Activated CD4-positive, alpha-beta T cell treated with anti-CD3 and anti-CD28 coated beads, Interleukin-2, amount 10 ng/mL, durations not matched to agents 7 days and 5 days (primary cell): ENCODE data around the gene TIAL1. TPM values are rescaled to one million over a fixed set of nuclear protein-coding genes. Genes with fewer than 3 reads are reported as not detected.
"Not testable (repeated sequence)": the region's sequence is repeated elsewhere in the genome, so short reads cannot be mapped to it uniquely, and the experiment has no call there.

ENCODE experiments used
- CTCF ChIA-PET: fragments of 350-600 bp; sonication (Branson Sonifier 250); formaldehyde crosslinking; loops from one replicate; lab custom pipeline; 2021; ENCODE audit warnings: antibody characterized with exemption; lab: Charles Lee
- POLR2A ChIA-PET: fragments of 350-600 bp; sonication (Branson Sonifier 250); formaldehyde crosslinking; loops from one replicate; lab custom pipeline; 2021; ENCODE audit warnings: antibody characterized with exemption; lab: Charles Lee
- DNase-seq: peaks from one replicate; pipeline ENCODE4 v3.0.0-alpha.2; 2020
- H3K27ac Mint-ChIP-seq: one replicate; pipeline ENCODE4 v1.8.0; 2021; ENCODE audit warnings: mild to moderate bottlenecking, moderate library complexity, mixed read lengths
- H3K27me3 Mint-ChIP-seq: one replicate; pipeline ENCODE4 v1.8.0; 2021; ENCODE audit warnings: mixed read lengths
- H3K36me3 Mint-ChIP-seq: one replicate; pipeline ENCODE4 v1.8.0; 2021; ENCODE audit warnings: low read depth, mixed read lengths
- H3K4me1 Mint-ChIP-seq: one replicate; pipeline ENCODE4 v1.8.0; 2021; ENCODE audit warnings: mixed read lengths
- H3K4me3 Mint-ChIP-seq: one replicate; pipeline ENCODE4 v1.8.0; 2021; ENCODE audit warnings: mild to moderate bottlenecking, moderate library complexity, mixed read lengths
- H3K9me3 Mint-ChIP-seq: one replicate; pipeline ENCODE4 v1.8.0; 2021; ENCODE audit warnings: mixed read lengths
- total RNA-seq, 2 experiments: library from RNA; stranded (reverse); gene quantifications; one replicate each; pipeline ENCODE4 v1.2.3, GENCODE V29; 2021

TIAL1 gene
- total RNA-seq, 2 experiments from 2014 or later = 166 to 174 TPM

DNA sequence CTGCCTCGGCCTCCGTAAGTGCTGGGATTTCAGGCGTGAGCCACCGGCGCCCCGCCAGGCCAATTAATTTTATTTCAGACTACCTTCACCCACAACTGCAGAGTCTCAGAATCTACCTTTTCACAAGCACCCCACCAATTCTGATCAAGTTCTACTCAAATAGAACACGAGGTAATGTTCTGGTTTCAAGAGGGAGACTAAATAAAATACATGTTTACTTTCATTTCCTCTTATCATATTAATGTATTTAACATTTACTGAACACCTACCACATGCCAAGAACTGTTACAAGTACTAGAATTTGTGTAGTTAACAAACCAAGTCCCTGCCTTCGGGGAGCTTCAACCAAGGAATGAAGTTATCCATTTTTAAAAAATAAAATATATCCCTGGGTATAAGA is 28.8 kb downstream of the TIAL1 start:
- no peaks in the 10 kb centered on the region for H3K9me3 Mint-ChIP-seq
- CTCF ChIA-PET = interaction anchor here (0.6 to 1.3 kb wide), 3 partner anchors 11 to 52 kb away, joined by 3 to 4 read pairs (median 4); no protein-coding TSS in a partner anchor
- POLR2A ChIA-PET = no interaction called here
- no peak overlapping the region for H3K27ac Mint-ChIP-seq
- no peak overlapping the region for H3K4me3 Mint-ChIP-seq
- no peaks in the 10 kb centered on the region for H3K4me1 Mint-ChIP-seq
- H3K36me3 Mint-ChIP-seq = peaks cover 3% of the 10 kb centered on the region
- no peaks in the 10 kb centered on the region for H3K27me3 Mint-ChIP-seq
- DNase-seq = no peak

DNA sequence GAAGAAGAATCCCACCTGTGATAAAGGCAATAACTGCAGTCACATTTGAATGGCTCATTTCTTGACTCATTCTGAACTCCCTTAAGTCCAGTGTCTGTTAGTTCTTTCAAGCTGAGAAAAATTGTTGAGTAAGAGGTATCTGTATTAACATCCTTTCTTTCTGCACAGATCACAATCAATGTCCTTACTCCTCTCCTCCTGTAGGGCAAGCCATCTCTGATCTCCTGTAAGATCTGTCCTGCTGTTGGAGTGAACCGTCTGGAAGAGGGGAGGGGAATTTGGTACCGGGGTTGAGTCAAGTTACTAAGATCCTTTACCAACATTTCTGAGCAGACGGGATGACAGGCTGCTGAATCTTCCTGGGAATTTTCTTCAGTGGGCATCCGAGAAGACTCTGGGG is 34.7 kb downstream of the TIAL1 start:
- no peaks in the 10 kb centered on the region for H3K27me3 Mint-ChIP-seq
- H3K4me3 Mint-ChIP-seq = no peak overlapping the region
- DNase-seq = no peak
- no peaks in the 10 kb centered on the region for H3K36me3 Mint-ChIP-seq
- no peak overlapping the region for H3K27ac Mint-ChIP-seq
- H3K4me1 Mint-ChIP-seq = no peaks in the 10 kb centered on the region
- no peaks in the 10 kb centered on the region for H3K9me3 Mint-ChIP-seq
- ChIA-PET POLR2A (no interaction called here), CTCF (interaction anchor here (0.5 kb wide), 1 partner anchor 730 kb away, joined by 3 read pairs; no protein-coding TSS in a partner anchor)

DNA sequence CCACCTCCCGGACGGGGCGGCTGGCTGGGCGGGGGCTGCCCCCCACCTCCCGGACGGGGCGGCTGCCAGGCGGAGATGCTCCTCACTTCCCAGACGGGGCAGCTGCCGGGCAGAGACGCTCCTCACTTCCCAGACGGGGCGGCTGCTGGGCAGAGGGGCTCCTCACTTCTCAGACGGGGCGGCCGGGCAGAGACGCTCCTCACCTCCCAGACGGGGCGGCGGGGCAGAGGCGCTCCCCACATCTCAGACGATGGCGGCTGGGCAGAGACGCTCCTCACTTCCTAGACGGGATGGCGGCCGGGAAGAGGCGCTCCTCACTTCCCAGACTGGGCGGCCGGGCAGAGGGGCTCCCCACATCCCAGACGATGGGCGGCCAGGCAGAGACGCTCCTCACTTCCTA is 37.3 kb downstream of the TIAL1 start:
- not testable (repeated sequence) for H3K27me3 Mint-ChIP-seq, H3K27ac Mint-ChIP-seq

DNA sequence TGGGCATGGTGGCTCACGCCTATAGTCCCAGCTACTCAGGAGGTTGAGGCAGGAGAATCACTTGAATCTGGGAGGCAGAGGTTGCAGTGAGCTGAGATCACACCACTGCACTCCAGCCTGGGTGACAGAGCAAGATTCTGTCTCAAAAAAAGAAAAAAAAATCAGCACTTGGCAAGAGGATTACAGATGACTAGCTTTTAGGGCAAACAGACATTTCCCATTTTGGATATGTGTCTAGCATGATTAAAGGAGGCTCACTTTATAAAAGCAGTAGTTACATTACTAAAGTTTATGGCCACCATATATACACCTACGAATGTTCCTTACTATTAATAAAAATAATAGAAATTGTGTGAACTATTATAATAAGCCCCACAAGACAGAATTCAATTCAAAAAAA is 40.7 kb downstream of the TIAL1 start:
- H3K9me3 Mint-ChIP-seq, H3K4me3 Mint-ChIP-seq, H3K4me1 Mint-ChIP-seq, H3K27me3 Mint-ChIP-seq, H3K36me3 Mint-ChIP-seq, POLR2A ChIA-PET, H3K27ac Mint-ChIP-seq, DNase-seq: not testable (repeated sequence)
- CTCF ChIA-PET = interaction anchor here (1.3 kb wide), 1 partner anchor 13 kb away, joined by 5 read pairs; the partner anchor contains the start of gene RGS10

More for the DNA sequence above, 37.3 kb downstream of the TIAL1 start:
- DNase-seq, H3K4me1 Mint-ChIP-seq, H3K4me3 Mint-ChIP-seq, H3K36me3 Mint-ChIP-seq, POLR2A ChIA-PET, H3K9me3 Mint-ChIP-seq: not testable (repeated sequence)
- CTCF ChIA-PET = interaction anchor here (0.6 kb wide), 1 partner anchor 173 kb away, joined by 4 read pairs; no protein-coding TSS in a partner anchor

DNA sequence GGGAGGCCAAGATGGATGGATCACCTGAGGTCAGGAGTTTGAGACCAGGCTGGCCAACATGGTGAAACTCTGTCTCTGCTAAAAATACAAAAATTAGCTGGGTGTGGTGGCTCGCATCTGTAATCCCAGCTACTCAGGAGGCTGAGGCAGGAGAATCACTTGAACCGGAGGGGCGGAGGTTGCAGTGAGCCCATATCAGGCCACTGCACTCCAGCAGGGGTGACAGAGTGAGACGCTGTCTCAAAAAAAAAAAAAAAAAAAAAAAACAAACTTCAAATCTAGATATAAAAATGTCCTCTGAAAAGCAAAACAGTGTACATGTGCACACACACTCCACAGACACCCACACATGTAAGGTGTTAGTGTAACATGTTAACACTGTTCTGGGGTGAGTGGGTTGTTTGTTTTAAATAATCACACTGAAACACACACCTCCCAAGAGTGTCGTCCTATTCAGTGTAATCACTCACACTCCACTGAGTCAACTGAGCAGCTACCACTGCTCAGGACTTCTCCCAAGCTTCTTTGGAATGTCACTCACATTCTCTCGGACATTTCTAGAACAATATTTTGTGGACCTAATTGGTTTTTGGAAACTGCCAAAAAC is 41.5 kb downstream of the TIAL1 start:
- H3K27ac Mint-ChIP-seq = no peak overlapping the region
- POLR2A ChIA-PET = no interaction called here
- H3K4me1 Mint-ChIP-seq = no peaks in the 10 kb centered on the region
- no peaks in the 10 kb centered on the region for H3K9me3 Mint-ChIP-seq
- CTCF ChIA-PET = interaction anchor here (0.6 kb wide), 1 partner anchor 273 kb away, joined by 3 read pairs; no protein-coding TSS in a partner anchor
- H3K36me3 Mint-ChIP-seq = no peaks in the 10 kb centered on the region
- peaks cover 7% of the 10 kb centered on the region for H3K27me3 Mint-ChIP-seq
- H3K4me3 Mint-ChIP-seq = no peak overlapping the region
- DNase-seq = no peak

DNA sequence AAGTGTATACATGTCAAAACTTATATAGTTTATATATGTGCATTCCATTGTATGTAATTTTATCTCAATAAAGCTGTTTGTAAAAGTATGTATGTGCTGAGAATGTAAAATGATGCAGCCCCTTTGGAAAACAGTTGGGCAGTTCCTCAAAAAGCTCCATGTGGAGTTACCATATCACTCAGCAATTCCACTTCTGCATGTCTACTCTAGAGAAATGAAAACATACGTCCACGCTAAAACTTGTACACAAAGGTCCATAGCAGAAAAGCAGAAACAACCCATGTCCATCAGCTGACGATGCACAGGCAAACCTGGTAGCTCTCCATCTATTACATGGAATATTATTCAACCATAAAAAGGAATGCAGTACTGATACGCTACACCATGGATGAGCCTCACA is 45.9 kb downstream of the TIAL1 start:
- POLR2A ChIA-PET = no interaction called here

DNA sequence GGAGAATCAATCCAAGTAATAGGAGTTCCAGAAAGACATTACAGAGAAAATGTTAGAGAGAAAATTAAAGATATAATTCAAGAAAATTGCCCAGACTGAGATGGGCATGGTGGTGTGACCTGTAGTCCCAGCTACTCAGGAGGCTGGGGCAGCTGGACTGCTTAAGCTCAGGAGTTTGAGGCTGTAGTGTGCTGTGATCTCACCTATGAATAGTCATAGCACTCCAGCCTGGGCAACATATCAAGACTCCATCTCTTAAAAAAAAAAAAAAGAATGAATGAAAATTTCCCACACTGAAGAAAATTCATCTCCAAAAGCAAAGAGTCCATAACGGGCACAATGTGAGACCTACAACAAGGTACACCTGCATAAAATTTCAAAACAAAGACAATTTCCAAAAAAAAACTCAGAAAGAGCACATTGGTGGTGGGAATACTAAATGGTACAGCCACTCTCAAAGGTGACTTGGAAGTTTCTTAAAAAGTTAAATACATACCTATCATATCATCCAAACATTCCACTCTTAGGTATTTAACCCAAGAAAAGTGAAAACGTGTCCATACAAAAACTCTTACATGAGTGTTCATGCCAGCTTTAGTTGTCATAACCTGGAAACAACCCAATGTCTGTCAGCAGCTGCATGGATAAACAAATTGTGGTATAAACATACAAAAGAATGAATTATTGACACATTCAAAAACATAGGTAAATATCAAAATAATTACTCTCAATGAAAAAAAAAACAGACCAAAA is 47.3 kb downstream of the TIAL1 start:
- no peak overlapping the region for H3K27ac Mint-ChIP-seq
- no peak overlapping the region for H3K4me3 Mint-ChIP-seq
- no peak for DNase-seq
- no peaks in the 10 kb centered on the region for H3K9me3 Mint-ChIP-seq
- POLR2A ChIA-PET = no interaction called here
- H3K27me3 Mint-ChIP-seq = peaks cover 28% of the 10 kb centered on the region
- no peaks in the 10 kb centered on the region for H3K36me3 Mint-ChIP-seq
- CTCF ChIA-PET = interaction anchor here (0.6 to 1.4 kb wide), 4 partner anchors 9 to 79 kb away, joined by 3 to 4 read pairs (median 3); no protein-coding TSS in a partner anchor
- H3K4me1 Mint-ChIP-seq = peaks cover under 1% of the 10 kb centered on the region

More for the DNA sequence above, 45.9 kb downstream of the TIAL1 start:
- DNase-seq = no peak
- H3K27ac Mint-ChIP-seq = no peak overlapping the region
- H3K36me3 Mint-ChIP-seq = no peaks in the 10 kb centered on the region
- CTCF ChIA-PET = interaction anchor here (0.7 to 0.9 kb wide), 2 partner anchors 27 to 61 kb away, joined by 3 read pairs; no protein-coding TSS in a partner anchor
- H3K9me3 Mint-ChIP-seq = no peaks in the 10 kb centered on the region
- no peak overlapping the region for H3K4me3 Mint-ChIP-seq
- no peaks in the 10 kb centered on the region for H3K4me1 Mint-ChIP-seq
- peaks cover 25% of the 10 kb centered on the region for H3K27me3 Mint-ChIP-seq

DNA sequence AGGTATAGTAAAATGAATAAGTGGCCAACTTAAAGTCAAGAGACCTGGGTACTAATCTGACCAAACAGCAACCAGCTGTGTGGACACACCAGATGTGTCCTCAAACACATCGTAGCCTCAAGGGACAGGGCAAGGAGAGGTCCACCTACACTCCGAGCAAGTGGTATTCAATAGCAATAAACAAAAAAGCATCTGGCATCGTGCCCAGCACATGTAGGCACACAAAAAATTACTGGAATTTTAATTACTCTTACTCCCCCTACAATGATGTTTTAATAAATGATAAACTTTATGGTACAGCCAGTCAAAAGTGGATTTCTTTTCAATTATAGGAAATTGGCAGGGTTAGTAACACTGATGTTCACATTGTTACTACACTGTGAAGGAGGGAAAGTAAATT is 50.8 kb downstream of the TIAL1 start:
- CTCF ChIA-PET = interaction anchor here (0.7 to 1.1 kb wide), 2 partner anchors 20 to 47 kb away, joined by 3 read pairs; no protein-coding TSS in a partner anchor
- no peaks in the 10 kb centered on the region for H3K36me3 Mint-ChIP-seq
- no peak for DNase-seq
- H3K9me3 Mint-ChIP-seq = no peaks in the 10 kb centered on the region
- POLR2A ChIA-PET = no interaction called here
- no peak overlapping the region for H3K4me3 Mint-ChIP-seq
- no peak overlapping the region for H3K27ac Mint-ChIP-seq
- peaks cover 24% of the 10 kb centered on the region for H3K27me3 Mint-ChIP-seq
- H3K4me1 Mint-ChIP-seq = peaks cover 11% of the 10 kb centered on the region

DNA sequence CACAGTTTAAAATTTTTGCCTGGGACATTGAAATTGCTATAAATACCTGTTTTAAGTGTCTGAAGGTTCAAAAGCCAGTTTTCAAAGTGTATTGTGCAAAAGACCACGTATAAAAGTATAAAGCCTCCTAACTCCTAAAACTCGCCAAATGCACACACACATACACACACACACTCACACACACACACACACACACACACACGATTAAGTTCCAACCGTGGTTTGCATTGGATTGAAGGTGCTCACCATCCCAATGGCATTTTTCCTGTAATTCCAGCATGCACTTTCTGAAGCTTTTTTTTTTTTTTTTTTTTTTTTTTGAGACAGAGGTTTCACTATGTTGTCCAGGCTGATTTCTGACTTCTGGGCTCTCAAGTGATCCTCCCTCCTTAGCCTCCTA is 51.5 kb downstream of the TIAL1 start:
- peaks cover 22% of the 10 kb centered on the region for H3K27me3 Mint-ChIP-seq
- no peak overlapping the region for H3K27ac Mint-ChIP-seq
- H3K36me3 Mint-ChIP-seq = no peaks in the 10 kb centered on the region
- peaks cover 14% of the 10 kb centered on the region for H3K4me1 Mint-ChIP-seq
- POLR2A ChIA-PET = no interaction called here
- CTCF ChIA-PET = interaction anchor here (0.7 to 3.1 kb wide), 3 partner anchors 12 to 47 kb away, joined by 3 to 13 read pairs (median 3); no protein-coding TSS in a partner anchor
- DNase-seq = no peak
- no peak overlapping the region for H3K4me3 Mint-ChIP-seq
- no peaks in the 10 kb centered on the region for H3K9me3 Mint-ChIP-seq

DNA sequence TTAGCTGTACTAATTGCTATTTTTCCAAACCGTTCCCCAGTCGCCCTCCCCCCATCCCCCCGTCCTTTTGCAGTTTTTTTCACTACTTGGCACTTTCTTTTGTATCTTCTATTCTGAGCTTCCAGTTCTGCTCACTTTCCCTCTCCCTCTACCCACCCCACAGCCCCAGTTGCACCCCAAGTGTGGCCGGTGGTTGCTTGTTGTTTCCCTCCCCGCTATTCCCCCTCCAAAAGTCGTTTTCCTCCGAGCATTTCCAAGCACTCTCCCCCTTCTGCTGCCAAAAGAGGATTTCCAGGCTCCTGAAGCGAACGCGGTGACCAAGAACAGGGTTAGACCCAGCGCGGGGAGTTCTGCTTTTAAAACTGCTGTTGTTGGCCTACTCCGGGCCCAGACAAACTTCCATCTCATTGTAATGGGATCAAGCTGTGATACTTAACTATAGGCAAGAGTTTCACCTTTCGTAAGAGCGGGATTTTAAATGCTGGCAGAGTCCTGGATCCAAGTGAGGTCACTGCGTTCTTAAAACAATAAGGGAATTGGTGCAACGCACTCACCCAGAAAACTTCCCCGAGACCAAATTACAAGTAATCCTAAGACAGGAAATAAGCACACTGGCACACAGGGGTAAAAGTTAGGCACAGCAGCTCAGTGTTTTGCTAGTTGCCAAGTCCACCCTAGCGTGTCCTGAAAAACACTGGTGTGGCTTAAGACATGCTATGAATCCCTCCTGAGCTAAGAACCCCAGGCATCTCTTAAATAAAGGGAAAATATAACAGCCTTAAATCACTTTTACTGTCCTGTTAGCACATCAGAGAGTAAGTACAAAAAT is 52.7 kb downstream of the TIAL1 start:
- peaks cover 19% of the 10 kb centered on the region for H3K27me3 Mint-ChIP-seq
- ChIA-PET POLR2A (no interaction called here), CTCF (interaction anchor here (0.6 to 3.1 kb wide), 16 partner anchors 11 to 345 kb away, joined by 3 to 13 read pairs (median 6); no protein-coding TSS in a partner anchor)
- H3K4me3 Mint-ChIP-seq = peak overlapping the region; percentile 79
- H3K36me3 Mint-ChIP-seq = peaks cover 7% of the 10 kb centered on the region
- H3K9me3 Mint-ChIP-seq = no peaks in the 10 kb centered on the region
- peaks cover 25% of the 10 kb centered on the region for H3K4me1 Mint-ChIP-seq
- no peak for DNase-seq
- peak overlapping the region; percentile 94 for H3K27ac Mint-ChIP-seq

DNA sequence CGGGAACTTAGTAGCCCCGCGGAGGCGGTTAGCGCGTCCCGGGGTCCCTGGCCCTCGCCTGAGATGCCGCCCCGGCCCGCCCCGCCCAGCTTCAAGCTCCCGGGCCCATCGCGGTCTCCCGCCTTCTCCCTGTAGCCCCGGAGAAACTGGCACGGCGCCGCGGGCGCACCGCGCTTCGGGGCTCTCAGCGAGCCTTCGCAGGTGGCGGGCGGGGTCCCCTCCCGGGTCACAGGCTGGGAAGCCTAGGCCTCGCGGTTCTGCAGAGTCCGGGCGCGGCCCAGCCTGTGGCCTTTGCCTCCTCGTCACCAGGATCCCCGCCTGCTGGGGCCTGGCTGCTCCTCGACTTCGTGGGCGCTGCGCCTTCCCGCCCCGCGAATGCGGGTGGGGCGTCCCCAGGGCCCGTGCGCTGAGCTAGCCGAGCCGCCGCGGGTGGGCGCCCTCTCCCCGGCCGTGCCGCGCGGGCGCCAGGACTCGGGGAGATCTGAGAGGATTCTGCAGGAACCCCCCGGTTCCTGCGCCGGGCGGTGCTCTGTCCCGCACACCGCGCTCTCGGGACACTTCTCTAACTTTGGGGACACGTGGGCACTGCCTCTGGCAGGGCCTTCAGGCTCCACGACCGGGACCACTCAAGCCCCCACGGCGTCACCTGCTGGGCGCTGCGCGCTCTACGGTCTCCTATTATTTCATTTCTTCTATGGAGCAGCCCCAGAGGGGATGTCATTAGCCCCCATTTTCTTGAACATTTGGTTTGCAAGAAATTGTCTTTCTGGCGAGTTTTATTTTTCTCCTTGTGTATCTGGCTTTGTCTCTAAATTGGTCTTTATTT is 53.6 kb downstream of the TIAL1 start:
- DNase-seq = peak; percentile 71
- CTCF ChIA-PET = interaction anchor here (0.6 to 3.1 kb wide), 22 partner anchors 10 to 344 kb away, joined by 3 to 13 read pairs (median 5); no protein-coding TSS in a partner anchor
- H3K27me3 Mint-ChIP-seq = peaks cover 12% of the 10 kb centered on the region
- H3K4me1 Mint-ChIP-seq = peaks cover 34% of the 10 kb centered on the region
- peak overlapping the region; percentile 94 for H3K27ac Mint-ChIP-seq
- H3K36me3 Mint-ChIP-seq = peaks cover 11% of the 10 kb centered on the region
- POLR2A ChIA-PET = interaction anchor here (1.0 kb wide), 1 partner anchor 43 kb away, joined by 3 read pairs; no protein-coding TSS in a partner anchor
- peak overlapping the region; percentile 79 for H3K4me3 Mint-ChIP-seq
- no peaks in the 10 kb centered on the region for H3K9me3 Mint-ChIP-seq
